ENCODE results near the gene KRTAP5-11. TPM values are rescaled to one million over a fixed set of nuclear protein-coding genes. Genes with fewer than 3 reads are reported as not detected.

Gene KRTAP5-11
- polyA plus RNA-seq, 2 of the 4 experiments (the other 2 are of a cell fraction), result not detected

GRCh38 chr11:71566081-71566620 is 16.5 kb downstream of the KRTAP5-11 start:
- ATAC-seq (no peak), FAIRE-seq (no peak), DNase-seq (ENCODE audit: low read depth in 1 of 2, low spot score in 1 of 2) (no peak)
- Histone ChIP-seq H3K4me1 (no peaks in the 10 kb centered on the region), H3K4me2 (no peak overlapping the region), H3K4me3 (no peak overlapping the region), H3K9me3 (peaks cover 16% of the 10 kb centered on the region), H3K27ac (no peak overlapping the region)
- TF ChIP-seq RFX5 (IDR thresholded peaks at IDR 0.05) (no peak), ATOH8 (CRISPR knock-in tag; IDR thresholded peaks at IDR 0.05; ENCODE audit: low read depth) (no peak), POLR2AphosphoS2 (conservative IDR thresholded peaks at IDR 0.05; ENCODE audit: low read length) (no peak), FOXS1 (CRISPR knock-in tag; IDR thresholded peaks at IDR 0.05) (no peak), NFE2L2 (conservative IDR thresholded peaks at IDR 0.05; ENCODE audit: low read length) (no peak), NR3C1 (IDR thresholded peaks at IDR 0.05) (no peak), MAFK (IDR thresholded peaks at IDR 0.05; ENCODE audit: partially characterized antibody) (no peak), ZNF302 (CRISPR knock-in tag; IDR thresholded peaks at IDR 0.05) (no peak)
- ChIA-PET POLR2A (no interaction called here), CTCF (interaction anchor here (1.5 to 2.8 kb wide), 2 partner anchors 14 to 20 kb away, joined by 3 to 11 read pairs; no protein-coding TSS in a partner anchor)
- 58% methylated on average over 10 of the region's 10 CpGs for WGBS (ENCODE audit: missing lambda C conversion rate)

- no peak for TF ChIP-seq ESRRA (IDR thresholded peaks at IDR 0.05; ENCODE audit: borderline replicate concordance, low read length)
- TF ChIP-seq, protein P1, sequence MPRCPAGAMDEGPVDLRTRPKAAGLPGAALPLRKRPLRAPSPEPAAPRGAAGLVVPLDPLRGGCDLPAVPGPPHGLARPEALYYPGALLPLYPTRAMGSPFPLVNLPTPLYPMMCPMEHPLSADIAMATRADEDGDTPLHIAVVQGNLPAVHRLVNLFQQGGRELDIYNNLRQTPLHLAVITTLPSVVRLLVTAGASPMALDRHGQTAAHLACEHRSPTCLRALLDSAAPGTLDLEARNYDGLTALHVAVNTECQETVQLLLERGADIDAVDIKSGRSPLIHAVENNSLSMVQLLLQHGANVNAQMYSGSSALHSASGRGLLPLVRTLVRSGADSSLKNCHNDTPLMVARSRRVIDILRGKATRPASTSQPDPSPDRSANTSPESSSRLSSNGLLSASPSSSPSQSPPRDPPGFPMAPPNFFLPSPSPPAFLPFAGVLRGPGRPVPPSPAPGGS (IDR thresholded peaks at IDR 0.05), result no peak
- no peak for TF ChIP-seq ZNF302 (CRISPR knock-in tag; IDR thresholded peaks at IDR 0.05)
- TF ChIP-seq HMGXB4 (CRISPR knock-in tag; IDR thresholded peaks at IDR 0.05; ENCODE audit: borderline replicate concordance), result no peak
- TF ChIP-seq FOSL2 (IDR thresholded peaks at IDR 0.05), result no peak
- TF ChIP-seq FOSL2 (CRISPR knock-in tag; IDR thresholded peaks at IDR 0.05), result no peak
- TF ChIP-seq, protein P2, sequence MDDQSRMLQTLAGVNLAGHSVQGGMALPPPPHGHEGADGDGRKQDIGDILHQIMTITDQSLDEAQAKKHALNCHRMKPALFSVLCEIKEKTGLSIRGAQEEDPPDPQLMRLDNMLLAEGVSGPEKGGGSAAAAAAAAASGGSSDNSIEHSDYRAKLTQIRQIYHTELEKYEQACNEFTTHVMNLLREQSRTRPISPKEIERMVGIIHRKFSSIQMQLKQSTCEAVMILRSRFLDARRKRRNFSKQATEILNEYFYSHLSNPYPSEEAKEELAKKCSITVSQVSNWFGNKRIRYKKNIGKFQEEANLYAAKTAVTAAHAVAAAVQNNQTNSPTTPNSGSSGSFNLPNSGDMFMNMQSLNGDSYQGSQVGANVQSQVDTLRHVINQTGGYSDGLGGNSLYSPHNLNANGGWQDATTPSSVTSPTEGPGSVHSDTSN (IDR thresholded peaks at IDR 0.05), result no peak
- TF ChIP-seq, protein P3, sequence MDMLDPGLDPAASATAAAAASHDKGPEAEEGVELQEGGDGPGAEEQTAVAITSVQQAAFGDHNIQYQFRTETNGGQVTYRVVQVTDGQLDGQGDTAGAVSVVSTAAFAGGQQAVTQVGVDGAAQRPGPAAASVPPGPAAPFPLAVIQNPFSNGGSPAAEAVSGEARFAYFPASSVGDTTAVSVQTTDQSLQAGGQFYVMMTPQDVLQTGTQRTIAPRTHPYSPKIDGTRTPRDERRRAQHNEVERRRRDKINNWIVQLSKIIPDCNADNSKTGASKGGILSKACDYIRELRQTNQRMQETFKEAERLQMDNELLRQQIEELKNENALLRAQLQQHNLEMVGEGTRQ (IDR thresholded peaks at IDR 0.05), result no peak
- no peak for TF ChIP-seq CBX2 (IDR thresholded peaks at IDR 0.05; ENCODE audit: borderline replicate concordance, low read depth)
- TF ChIP-seq CBX8 (IDR thresholded peaks at IDR 0.05), result no peak
- TF ChIP-seq EP300 (IDR thresholded peaks at IDR 0.05), result no peak
- no peak for TF ChIP-seq NPAS2 (CRISPR knock-in tag; IDR thresholded peaks at IDR 0.05; ENCODE audit: borderline replicate concordance)
- no peak for TF ChIP-seq RARB (CRISPR knock-in tag; IDR thresholded peaks at IDR 0.05)
- no peak for TF ChIP-seq KDM5A (IDR thresholded peaks at IDR 0.05)
- TF ChIP-seq TFCP2L1 (CRISPR knock-in tag; IDR thresholded peaks at IDR 0.05), result no peak
- no peak for TF ChIP-seq JUN (IDR thresholded peaks at IDR 0.05)
- TF ChIP-seq HEYL (CRISPR knock-in tag; IDR thresholded peaks at IDR 0.05), result no peak
- ChIA-PET POLR2A (no interaction called here), CTCF (interaction anchor here (0.8 to 2.8 kb wide), 4 partner anchors 8 to 19 kb away, joined by 3 to 11 read pairs (median 6); no protein-coding TSS in a partner anchor)
- H3K27ac ChIP-seq, result no peak within 1 kb of the TSS
- peaks cover 17% of the 10 kb centered on the region for H3K9me3 ChIP-seq
- no peak within 1 kb of the TSS for H3K4me3 ChIP-seq
- 25% methylated on average over 3 of the region's 5 CpGs for WGBS (ENCODE audit: missing lambda C conversion rate)
- ATAC-seq (no peak), DNase-seq (ENCODE audit: low read depth in 1 of 2, low spot score in 1 of 2) (no peak), FAIRE-seq (no peak)
- H3K4me1 ChIP-seq, result no peaks in the 10 kb centered on the region
- no peak within 1 kb of the TSS for H3K4me2 ChIP-seq
These were observed 17.4 kb downstream of the KRTAP5-11 start, which contains the start of gene KRTAP5-10 for GRCh38 chr11:71565263-71565662. KRTAP5-10 (plus strand) TSS chr11:71565563; CDS start chr11:71565588, 25 bp downstream.

Measured in A549 (cell line).